22Rv1 (cell line): ENCODE data around the gene IL2RA.

Experiments
- CTCF ChIP-seq: fragments of 450-650 bp; IDR thresholded peaks from 2 replicates; pipeline ENCODE4 v1.5.1; 2017; ENCODE audit warnings: mild to moderate bottlenecking
- ZFX ChIP-seq: fragments of 450-650 bp; IDR thresholded peaks from 2 replicates; pipeline ENCODE4 v1.6.1; 2017; ENCODE audit warnings: antibody characterized with exemption, borderline replicate concordance

GRCh38 chr10:5970066-5970465, 92.1 kb downstream of the IL2RA start:
- TF ChIP-seq CTCF (no peak), ZFX (no peak)
